ENCODE data around the gene PARN. TPM values are rescaled to one million over a fixed set of nuclear protein-coding genes. Genes with fewer than 3 reads are reported as not detected.

PARN gene
- total and polyA plus RNA-seq, 2 of the 8 experiments (the other 6 are each of a cell fraction or from before 2014, with no cell fraction given): 24.5 to 44.6 TPM

DNA sequence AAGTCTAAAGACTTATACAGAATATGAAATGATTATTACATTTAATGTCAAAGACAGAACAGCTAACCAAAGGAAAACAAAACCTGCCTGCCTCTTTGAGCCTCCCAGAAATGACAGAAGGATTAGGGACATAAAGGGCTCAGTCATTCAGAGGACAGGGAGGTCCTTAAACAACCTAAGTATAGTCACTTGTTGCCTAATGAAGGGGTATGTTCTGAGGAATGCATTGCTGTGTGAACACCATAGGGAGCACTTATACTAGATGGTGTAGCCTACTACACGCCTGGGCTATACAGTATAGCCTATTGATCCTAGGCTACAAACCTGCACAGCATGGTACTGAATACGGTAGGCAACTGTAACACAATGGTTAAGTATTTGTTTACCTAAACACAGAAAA is 106.4 kb downstream of the PARN start:
- DNase-seq (ENCODE audit: low read depth in 1 of 2, low spot score in 2 of 2) (no peak), FAIRE-seq (no peak)
- no peak overlapping the region for H2BK20ac ChIP-seq (ENCODE audit: low read length)
- H3K4me1 ChIP-seq (replicated peaks in 1 of 4; ENCODE audit: control insufficient read depth in 3 of 4, insufficient read depth in 4 of 4, low read length in 3 of 4): peaks cover 8 to 34% (median 23%) of the 10 kb centered on the region in 4 experiments
- no peak overlapping the region for H2BK12ac ChIP-seq (ENCODE audit: low read depth, low read length)
- ChIA-PET CTCF (ENCODE audit: partially characterized antibody) (interaction anchor here (0.8 to 1.2 kb wide), 2 partner anchors 12 to 35 kb away, joined by 3 to 6 read pairs; no protein-coding TSS in a partner anchor), POLR2A (ENCODE audit: partially characterized antibody) (interaction anchor here (0.6 to 1.4 kb wide), 2 partner anchors 22 to 119 kb away, joined by 3 read pairs; no protein-coding TSS in a partner anchor)
- H4K20me1 ChIP-seq (replicated peaks in 1 of 2; ENCODE audit: control insufficient read depth in 1 of 2, insufficient read depth in 2 of 2, low read length in 2 of 2): no peaks in the 10 kb centered on the region
- no peak overlapping the region for H3K56ac ChIP-seq (replicated peaks; ENCODE audit: insufficient read length, low read depth, low read length)
- H3K27ac ChIP-seq (ENCODE audit: low read depth, low read length): no peak overlapping the region
- H3K23ac ChIP-seq (ENCODE audit: insufficient read length): no peak overlapping the region
- no peak overlapping the region for H4K91ac ChIP-seq (replicated peaks; ENCODE audit: insufficient read length, low read length)
- no peak overlapping the region for H2BK120ac ChIP-seq (replicated peaks; ENCODE audit: low read depth, low read length)
- no peak overlapping the region for H2BK15ac ChIP-seq (ENCODE audit: low read length)
- H4K8ac ChIP-seq (ENCODE audit: extremely low read depth, insufficient read depth, low read length): no peak overlapping the region
- 72% methylated on average over 2 of the region's 2 CpGs; no CpG with 5 or more reads in 1 of the 2 experiments for WGBS, 2 experiments (ENCODE audit: extremely low coverage in 1 of 2, insufficient coverage in 1 of 2, insufficient read length in 1 of 2, insufficient replicate concordance in 2 of 2, low coverage in 1 of 2, low lambda C conversion rate in 2 of 2, missing lambda C conversion rate in 1 of 2)
- H3K18ac ChIP-seq (ENCODE audit: extremely low read depth, low read length): no peak overlapping the region
- no peak overlapping the region for H3K4ac ChIP-seq (replicated peaks; ENCODE audit: insufficient read length, low read depth, low read length)
- H2BK5ac ChIP-seq (ENCODE audit: low read depth, low read length): no peak overlapping the region
- H3K79me2 ChIP-seq (ENCODE audit: control insufficient read depth in 1 of 2, insufficient read depth in 2 of 2, low read length in 2 of 2): peaks cover 0 to 4% of the 10 kb centered on the region in 2 experiments; a peak in 1 of 4 replicates
- no peak overlapping the region for H2AFZ ChIP-seq (ENCODE audit: low read length)
- H3K4me3 ChIP-seq (ENCODE audit: extremely low read depth in 1 of 4, insufficient read depth in 2 of 4, low read depth in 3 of 4, low read length in 4 of 4): no peak overlapping the region
- H3K27me3 ChIP-seq (replicated peaks in 1 of 4; ENCODE audit: control insufficient read depth in 3 of 4, extremely low read depth in 1 of 4, insufficient read depth in 3 of 4, low read length in 3 of 4): no peaks in the 10 kb centered on the region
- no peak overlapping the region for H3K14ac ChIP-seq (ENCODE audit: insufficient read length)
- H3K36me3 ChIP-seq (ENCODE audit: control insufficient read depth in 2 of 4, insufficient read depth in 4 of 4, low read length in 3 of 4): no peaks in the 10 kb centered on the region
- no peak overlapping the region for H3K9ac ChIP-seq (replicated peaks in 1 of 4; ENCODE audit: extremely low read depth in 1 of 4, low read depth in 3 of 4, low read length in 3 of 4)
- H3K4me2 ChIP-seq (ENCODE audit: insufficient read depth in 1 of 2, low read depth in 2 of 2, low read length in 2 of 2): no peak overlapping the region
- no peaks in the 10 kb centered on the region for H3K9me3 ChIP-seq (ENCODE audit: insufficient read depth in 2 of 2, low read depth in 1 of 2, low read length in 1 of 2)
- no peaks in the 10 kb centered on the region for H3K23me2 ChIP-seq (ENCODE audit: low read depth, low read length)
- H4K5ac ChIP-seq (ENCODE audit: insufficient read length, low read depth, low read length): no peak overlapping the region
- no peaks in the 10 kb centered on the region; the same call in 1 of the 2 replicates for H3K79me1 ChIP-seq (ENCODE audit: low read depth, low read length)
- no peak overlapping the region for H2AK5ac ChIP-seq (ENCODE audit: low read depth, low read length)
- TF ChIP-seq CTBP2 (IDR thresholded peaks at IDR 0.05; ENCODE audit: borderline replicate concordance, insufficient read depth, insufficient read length, low read length) (no peak), BCL11A (IDR thresholded peaks at IDR 0.05; ENCODE audit: low read depth in 2 of 2, low read length in 2 of 2) (no peak), NANOG (IDR thresholded peaks at IDR 0.05; ENCODE audit: insufficient read depth, low read depth, low read length, poor library complexity, severe bottlenecking) (no peak), EGR1 (IDR thresholded peaks at IDR 0.05; ENCODE audit: borderline replicate concordance, low read depth, low read length) (no peak), RXRA (IDR thresholded peaks at IDR 0.05; ENCODE audit: insufficient read depth, low read depth, low read length) (no peak), TEAD4 (IDR thresholded peaks at IDR 0.05; ENCODE audit: low read depth, low read length) (no peak), TCF12 (IDR thresholded peaks at IDR 0.05; ENCODE audit: low read depth, low read length) (no peak), RNF2 (IDR thresholded peaks at IDR 0.05; ENCODE audit: borderline replicate concordance, low read depth, low read length, missing control alignments, poor library complexity, severe bottlenecking) (no peak), SIRT6 (IDR thresholded peaks at IDR 0.05; ENCODE audit: low read length) (no peak), BACH1 (IDR thresholded peaks at IDR 0.05; ENCODE audit: low read length) (no peak), FOSL1 (IDR thresholded peaks at IDR 0.05; ENCODE audit: insufficient read depth, low read depth, low read length) (no peak), ZNF274 (IDR thresholded peaks at IDR 0.05; ENCODE audit: borderline replicate concordance, extremely low read depth, low read length) (no peak), SP2 (IDR thresholded peaks at IDR 0.05; ENCODE audit: low read length) (no peak), JUN (IDR thresholded peaks at IDR 0.05; ENCODE audit: low read depth, low read length) (no peak), SP1 (IDR thresholded peaks at IDR 0.05; ENCODE audit: low read depth, low read length) (no peak)
